Fibroblast of pulmonary artery (primary cell): ENCODE results near the gene ST6GAL1.
"Not testable (repeated sequence)": the region's sequence is repeated elsewhere in the genome, so short reads cannot be mapped to it uniquely, and the experiment has no call there.

ENCODE experiments used
- DNase-seq: peaks from one replicate; pipeline ENCODE4 v3.0.0-alpha.2; 2010; ENCODE audit warnings: low read depth
- H3K4me3 ChIP-seq: replicated peaks from 2 replicates; pipeline ENCODE4 v1.5.1; 2011; ENCODE audit warnings: low read depth, mild to moderate bottlenecking, control low read depth, low read length, moderate library complexity
- TF ChIP-seq, protein P1 (sequence below): IDR thresholded peaks from 2 replicates; pipeline ENCODE4 v1.5.1; 2011; ENCODE audit warnings: mild to moderate bottlenecking, control low read depth, low read length, inconsistent platforms; ENCODE audit errors: missing control alignments

The ST6GAL1 gene

DNA sequence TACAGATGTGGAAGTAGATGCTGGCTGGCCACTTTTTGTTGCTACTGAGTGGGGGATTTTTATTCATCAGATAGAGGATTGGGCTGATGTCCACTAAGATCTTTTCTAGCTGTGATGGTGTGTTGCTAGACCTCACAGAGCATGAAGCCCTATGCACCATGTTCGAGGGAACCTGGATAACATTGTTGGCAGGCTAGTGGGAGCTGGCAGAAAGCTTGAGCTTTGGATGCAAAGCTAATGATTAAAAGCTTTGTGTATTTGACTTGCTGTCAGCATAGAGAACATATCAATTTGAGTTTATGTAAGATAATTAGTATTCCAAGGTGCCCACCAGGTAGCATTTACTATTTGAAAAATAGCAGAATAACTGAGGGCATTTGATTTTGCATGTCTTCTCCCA lies 59.1 kb downstream of the ST6GAL1 start:
- no peak overlapping the region for H3K4me3 ChIP-seq
- DNase-seq = no peak
- TF ChIP-seq, protein P1, sequence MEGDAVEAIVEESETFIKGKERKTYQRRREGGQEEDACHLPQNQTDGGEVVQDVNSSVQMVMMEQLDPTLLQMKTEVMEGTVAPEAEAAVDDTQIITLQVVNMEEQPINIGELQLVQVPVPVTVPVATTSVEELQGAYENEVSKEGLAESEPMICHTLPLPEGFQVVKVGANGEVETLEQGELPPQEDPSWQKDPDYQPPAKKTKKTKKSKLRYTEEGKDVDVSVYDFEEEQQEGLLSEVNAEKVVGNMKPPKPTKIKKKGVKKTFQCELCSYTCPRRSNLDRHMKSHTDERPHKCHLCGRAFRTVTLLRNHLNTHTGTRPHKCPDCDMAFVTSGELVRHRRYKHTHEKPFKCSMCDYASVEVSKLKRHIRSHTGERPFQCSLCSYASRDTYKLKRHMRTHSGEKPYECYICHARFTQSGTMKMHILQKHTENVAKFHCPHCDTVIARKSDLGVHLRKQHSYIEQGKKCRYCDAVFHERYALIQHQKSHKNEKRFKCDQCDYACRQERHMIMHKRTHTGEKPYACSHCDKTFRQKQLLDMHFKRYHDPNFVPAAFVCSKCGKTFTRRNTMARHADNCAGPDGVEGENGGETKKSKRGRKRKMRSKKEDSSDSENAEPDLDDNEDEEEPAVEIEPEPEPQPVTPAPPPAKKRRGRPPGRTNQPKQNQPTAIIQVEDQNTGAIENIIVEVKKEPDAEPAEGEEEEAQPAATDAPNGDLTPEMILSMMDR = no peak

DNA sequence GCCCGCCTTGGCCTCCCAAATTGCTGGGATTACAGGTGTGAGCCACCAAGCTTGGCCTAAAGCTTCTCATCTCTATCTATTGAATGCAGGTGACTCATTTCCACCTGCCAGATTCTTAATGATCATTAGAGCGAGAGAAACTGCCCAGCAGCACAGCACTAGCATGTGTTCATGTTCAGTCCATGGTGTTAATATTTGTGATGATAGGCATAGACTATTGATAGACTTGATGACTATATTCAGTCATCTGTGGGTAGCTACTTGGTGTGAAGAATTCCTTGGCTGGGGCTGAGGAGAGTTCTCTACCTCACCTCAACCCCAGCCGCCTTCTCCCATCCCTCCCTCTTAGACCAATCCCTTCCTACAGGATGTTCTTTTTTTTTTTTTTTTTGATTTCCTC lies 60.0 kb downstream of the ST6GAL1 start:
- DNase-seq = no peak
- H3K4me3 ChIP-seq = no peak overlapping the region
- TF ChIP-seq, protein P1 = no peak

DNA sequence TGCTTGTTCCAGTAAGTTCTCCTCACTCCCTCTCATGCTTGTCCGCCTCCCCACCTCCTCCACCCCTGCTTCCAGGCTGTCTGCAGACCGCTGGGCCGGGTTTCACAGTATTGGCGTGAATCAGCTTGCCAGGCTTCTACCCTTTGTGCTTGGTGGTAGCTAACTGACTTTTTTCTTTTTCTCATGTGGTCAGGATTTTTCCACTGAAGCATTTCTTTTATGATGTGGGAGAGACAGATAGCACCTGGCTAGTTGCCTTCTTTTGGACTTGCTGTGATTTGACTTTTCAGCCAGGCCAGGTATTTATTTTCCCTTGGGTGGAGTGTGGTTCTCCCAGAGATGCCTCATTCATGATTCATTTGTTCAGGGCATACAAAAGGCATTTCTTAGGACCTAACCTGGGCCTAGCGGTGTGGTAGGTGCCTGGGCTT lies 60.6 kb downstream of the ST6GAL1 start:
- H3K4me3 ChIP-seq = no peak overlapping the region
- TF ChIP-seq, protein P1 = no peak
- no peak for DNase-seq

DNA sequence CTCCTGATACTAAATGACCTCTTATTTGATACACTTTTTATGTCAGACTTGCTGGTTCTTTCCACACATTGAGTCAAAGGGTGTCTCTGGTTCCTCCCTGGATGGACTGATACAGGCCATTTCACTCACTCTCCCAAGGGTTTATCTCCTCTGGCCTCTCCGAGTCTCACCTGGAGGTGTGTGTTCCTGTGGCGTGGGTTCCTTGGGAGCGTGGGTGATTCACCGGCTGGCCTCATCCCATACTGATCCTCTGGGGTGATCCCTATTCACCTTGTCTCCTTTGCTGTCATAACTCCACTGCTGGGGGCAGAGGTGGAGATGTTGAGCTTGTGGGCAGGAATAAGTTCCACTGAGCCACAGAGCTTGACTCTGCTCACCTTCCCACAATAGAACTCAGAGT lies 61.1 kb downstream of the ST6GAL1 start:
- TF ChIP-seq, protein P1 = no peak
- no peak overlapping the region for H3K4me3 ChIP-seq
- no peak for DNase-seq

DNA sequence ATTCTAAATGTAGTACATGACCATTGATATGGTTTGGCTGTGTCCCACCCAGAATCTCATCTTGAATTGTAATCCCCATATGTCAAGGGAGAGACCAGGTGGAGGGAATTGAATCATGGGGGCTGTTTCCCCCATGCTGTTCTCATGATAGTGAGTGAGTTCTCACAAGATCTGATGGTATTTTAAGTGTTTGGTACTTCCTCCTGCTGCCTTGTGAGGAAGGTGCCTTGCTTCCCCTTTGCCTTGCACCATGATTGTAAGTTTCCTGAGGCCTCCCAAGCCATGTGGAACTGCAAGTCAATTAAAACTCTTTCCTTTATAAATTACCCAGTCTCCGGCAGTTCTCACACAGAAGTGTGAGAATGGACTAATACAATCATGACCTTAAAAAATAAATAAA lies 61.8 kb downstream of the ST6GAL1 start:
- not testable (repeated sequence) for DNase-seq, H3K4me3 ChIP-seq

DNA sequence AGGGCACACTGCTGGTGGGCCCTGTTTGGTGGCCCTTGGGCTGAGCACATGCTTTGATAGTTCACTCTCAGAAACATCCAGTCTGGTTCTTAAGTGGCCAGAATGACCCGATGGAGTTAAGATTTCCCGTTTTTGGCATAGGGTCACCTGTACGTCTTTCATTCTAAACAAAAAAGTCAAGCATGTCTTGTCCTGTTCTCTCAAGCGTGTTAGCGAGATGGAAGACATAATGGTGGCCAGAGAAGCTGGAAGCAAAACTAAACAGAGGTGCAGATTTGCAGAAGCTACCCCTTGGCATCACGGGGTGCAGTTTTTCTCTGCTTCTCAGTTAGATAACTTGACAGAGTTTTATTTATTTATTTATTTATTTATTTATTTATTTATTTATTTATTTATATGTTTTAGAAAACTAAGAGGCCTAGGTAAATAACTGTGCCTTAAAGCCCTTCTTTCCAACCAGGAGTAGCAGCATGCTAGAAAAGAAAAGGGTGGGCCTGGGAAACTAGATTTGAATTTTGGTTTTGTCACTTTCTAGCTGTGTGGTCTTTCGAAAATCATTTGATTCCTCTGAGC lies 63.0 kb downstream of the ST6GAL1 start:
- H3K4me3 ChIP-seq = no peak overlapping the region
- DNase-seq = no peak
- TF ChIP-seq, protein P1 = no peak

DNA sequence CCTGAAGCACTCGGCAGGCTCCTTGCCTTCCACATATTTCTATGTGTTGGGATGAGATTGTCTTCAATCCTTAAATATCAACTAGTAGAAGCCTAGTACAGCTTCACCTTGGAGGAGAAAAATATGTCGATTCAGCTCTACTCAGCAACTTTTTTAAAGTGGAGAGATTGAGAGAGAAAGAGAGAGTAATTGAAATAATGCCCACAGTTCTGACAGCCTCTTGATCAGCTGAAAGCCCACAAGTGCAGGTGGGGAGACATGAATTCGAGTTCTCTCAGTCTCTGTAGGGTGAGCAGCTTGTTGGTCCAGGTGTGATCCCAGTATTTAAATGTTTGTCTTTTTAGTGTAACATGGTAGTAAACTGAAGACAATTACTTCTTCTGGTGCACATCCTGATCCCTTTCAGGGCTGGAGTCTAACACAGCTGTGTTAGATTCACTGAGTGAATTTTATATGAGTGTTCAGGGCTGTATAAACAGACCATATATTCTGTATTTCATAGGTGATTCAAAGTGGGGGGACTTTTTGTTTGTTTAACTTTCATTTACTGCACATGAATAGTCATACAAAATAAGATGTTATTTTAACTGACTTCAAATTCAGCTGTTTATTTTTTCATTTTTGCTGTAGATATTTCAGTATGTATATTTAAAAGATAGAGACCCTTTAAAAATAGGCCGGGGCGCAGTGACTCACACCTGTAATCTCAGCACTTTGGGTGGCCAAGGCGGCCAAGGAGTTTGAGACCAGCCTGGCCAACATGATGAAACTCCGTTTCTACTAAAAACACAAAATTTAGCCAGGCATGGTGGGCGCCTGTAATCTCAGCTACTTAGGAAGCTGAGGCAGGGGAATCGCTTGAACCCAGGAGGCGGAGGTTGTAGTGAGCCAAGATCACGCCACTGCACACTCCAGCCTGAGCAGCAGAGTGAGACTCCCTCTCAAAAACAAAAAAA lies 64.0 kb downstream of the ST6GAL1 start:
- no peak overlapping the region for H3K4me3 ChIP-seq
- DNase-seq = no peak
- TF ChIP-seq, protein P1 = no peak
